Lung (tissue), 12 donors: ENCODE results near the gene BAIAP2. TPM values are rescaled to one million over a fixed set of nuclear protein-coding genes. Genes with fewer than 3 reads are reported as not detected.

Experiments
- ATAC-seq: fragments of 200-7000 bp; cut with Tn5 transposase; one replicate; pipeline ENCODE4 v1.9.1; 2020; ENCODE audit warnings: moderate number of reproducible peaks; ENCODE audit not compliant: insufficient read depth, low FRiP score
- DNase-seq, 3 donors: peaks; one replicate each; pipeline ENCODE4 v3.0.0-alpha.2; 2013 to 2017
- H3K27ac ChIP-seq, 2 donors: one replicate each; pipeline ENCODE4 v1.5.1; 2013; ENCODE audit warnings: mild to moderate bottlenecking in 2 of 2, moderate library complexity in 2 of 2, control low read depth in 1 of 2, inconsistent platforms in 1 of 2, low read depth in 1 of 2, low read length in 1 of 2
- H3K27me3 ChIP-seq, 3 donors: one replicate each; pipeline ENCODE4 v1.5.1; 2013; ENCODE audit warnings: low read length in 2 of 3; ENCODE audit not compliant: control insufficient read depth in 3 of 3, insufficient read depth in 3 of 3
- H3K36me3 ChIP-seq, 4 donors: one replicate each; pipeline ENCODE4 v1.5.1; 2013; ENCODE audit warnings: low read length in 4 of 4, mild to moderate bottlenecking in 1 of 4, moderate library complexity in 1 of 4; ENCODE audit not compliant: control insufficient read depth in 4 of 4, insufficient read depth in 4 of 4
- H3K4me1 ChIP-seq, 5 donors: one replicate each; pipeline ENCODE4 v1.5.1; 2013; ENCODE audit warnings: low read length in 5 of 5, mild to moderate bottlenecking in 2 of 5, moderate library complexity in 1 of 5; ENCODE audit not compliant: control insufficient read depth in 5 of 5, insufficient read depth in 5 of 5
- H3K4me3 ChIP-seq: one replicate; pipeline ENCODE4 v1.5.1; 2013; ENCODE audit warnings: mild to moderate bottlenecking, control low read depth, moderate library complexity
- H3K9ac ChIP-seq, 2 donors: one replicate each; pipeline ENCODE4 v1.5.1; 2013; ENCODE audit warnings: low read length in 2 of 2, control low read depth in 1 of 2; ENCODE audit not compliant: insufficient read depth in 1 of 2
- H3K9me3 ChIP-seq, 4 donors: one replicate each; pipeline ENCODE4 v1.5.1; 2013; ENCODE audit warnings: low read length in 3 of 4, mild to moderate bottlenecking in 1 of 4, moderate library complexity in 1 of 4; ENCODE audit not compliant: control insufficient read depth in 4 of 4, insufficient read depth in 3 of 4
- CTCF ChIP-seq: IDR thresholded peaks from 2 replicates; pipeline ENCODE4 v1.5.1; 2012; ENCODE audit warnings: mild to moderate bottlenecking; ENCODE audit errors: control extremely low read depth, extremely low read depth
- WGBS, 2 donors: extraction: QIAGEN DNeasy Blood & Tissue Kit; methylation state at CpG; one replicate each; pipeline ENCODE4 v1.1.7; 2013; 5-methylcytosine and 5-hydroxymethylcytosine counted together
- polyA plus RNA-seq, 2 donors: library from polyadenylated mRNA; stranded (reverse); fragments of 200-250 nt; gene quantifications; one replicate each; pipeline ENCODE4 v1.2.1, GENCODE V29; 2013
- total RNA-seq, 2 donors: library from RNA; depleted of rRNA in 1 of 2; stranded (reverse); fragments of >200 nt in 1 of 2; gene quantifications; one replicate each; pipeline ENCODE4 v1.2.1, GENCODE V29; 2014 to 2021
- donor health status: control.
- donor health status: control.
- donor health status: Bipolar disorder and iron deficiency.
- donor health status: healthy.
- donor health status: DM: yes; HTN: yes; CAD: no.

Gene BAIAP2
- total and polyA plus RNA-seq, 4 donors, result 59.2 to 141 (median 77.7) TPM

- DNase-seq (no peak), ATAC-seq (no peak)
- TF ChIP-seq CTCF, result no peak
- H3K27ac ChIP-seq, result peak overlapping the region in 1 of 2 donors; percentile 23
- peaks cover 0 to 9% (median 0%) of the 10 kb centered on the region in 5 donors for H3K4me1 ChIP-seq
- H3K9ac ChIP-seq, result no peak overlapping the region
- WGBS, 2 donors, result 68 to 72% methylated on average over 24 of the region's 24 CpGs
- H3K36me3 ChIP-seq, result peaks cover 0 to 55% (median 0%) of the 10 kb centered on the region in 4 donors
- H3K9me3 ChIP-seq, result no peaks in the 10 kb centered on the region
- no peak overlapping the region for H3K4me3 ChIP-seq
- peaks cover 0 to 4% (median 3%) of the 10 kb centered on the region in 3 donors for H3K27me3 ChIP-seq
Measured at GRCh38 chr17:81118308-81119221, 83.6 kb downstream of the BAIAP2 start.

- no peak for TF ChIP-seq CTCF
- Histone ChIP-seq H3K27me3 (peaks cover 0 to 4% (median 3%) of the 10 kb centered on the region in 3 donors), H3K9ac (no peak overlapping the region), H3K9me3 (no peaks in the 10 kb centered on the region), H3K4me3 (no peak overlapping the region), H3K27ac (peak overlapping the region in 1 of 2 donors; percentile 30), H3K36me3 (peaks cover 0 to 62% (median 0%) of the 10 kb centered on the region in 4 donors), H3K4me1 (peaks cover 0 to 9% (median 0%) of the 10 kb centered on the region in 5 donors)
- ATAC-seq (peak; percentile 57), DNase-seq (peak; percentile 70 to 90 (median 86))
- WGBS, 2 donors, result 26 to 48% methylated on average over 74 to 89 of the region's 89 CpGs
Measured at GRCh38 chr17:81119223-81120148, 84.5 kb downstream of the BAIAP2 start.

- Histone ChIP-seq H3K36me3 (peaks cover 0 to 65% (median 0%) of the 10 kb centered on the region in 4 donors), H3K9ac (no peak overlapping the region), H3K4me3 (no peak overlapping the region), H3K4me1 (peaks cover 0 to 9% (median 0%) of the 10 kb centered on the region in 5 donors), H3K9me3 (no peaks in the 10 kb centered on the region), H3K27me3 (peaks cover 0 to 4% (median 3%) of the 10 kb centered on the region in 3 donors), H3K27ac (peak overlapping the region in 1 of 2 donors; percentile 30)
- no peak for DNase-seq
- TF ChIP-seq CTCF, result no peak
- WGBS, 2 donors, result 89 to 91% methylated on average over 33 of the region's 33 CpGs
- ATAC-seq, result no peak
Measured at GRCh38 chr17:81120149-81120484, 85.2 kb downstream of the BAIAP2 start.
